ENCODE measurements around the gene FDX1. TPM values are rescaled to one million over a fixed set of nuclear protein-coding genes. Genes with fewer than 3 reads are reported as not detected.

FDX1 gene
- total RNA-seq, 1 donor, result 7.3 TPM

DNA sequence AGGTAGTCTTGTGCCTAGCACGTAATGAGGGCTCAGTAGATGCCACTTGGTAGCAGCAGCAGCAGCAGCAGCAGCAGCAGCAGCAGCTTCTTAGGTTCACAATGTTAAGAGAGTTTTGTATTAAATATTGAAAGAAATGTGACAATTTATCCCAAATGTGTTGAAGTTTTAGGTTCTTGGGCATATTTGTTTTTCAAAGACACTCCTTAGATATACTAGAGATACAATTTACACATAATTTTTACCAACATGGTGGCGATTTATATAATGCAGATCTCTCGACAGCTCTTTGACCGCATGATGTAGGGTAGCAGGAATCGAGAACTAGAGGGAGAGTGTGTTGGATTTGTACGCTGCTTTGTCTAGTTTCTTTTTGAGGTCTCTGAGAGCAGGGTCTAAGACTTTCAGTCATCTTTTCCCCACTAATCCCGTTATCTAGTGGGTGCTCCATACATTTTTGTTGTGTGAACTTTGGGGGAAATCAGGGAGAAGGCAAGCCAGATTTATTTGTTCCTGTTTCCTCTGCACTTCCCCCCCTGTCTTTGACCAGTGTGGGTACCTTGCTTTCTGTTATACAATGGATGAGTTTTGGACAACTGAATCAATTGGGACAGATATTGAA is 1.4 kb downstream of the FDX1 start:
- peak in 1 of 3 donors; percentile 49 for DNase-seq (ENCODE audit: low read depth in 2 of 3, low spot score in 2 of 3)

DNA sequence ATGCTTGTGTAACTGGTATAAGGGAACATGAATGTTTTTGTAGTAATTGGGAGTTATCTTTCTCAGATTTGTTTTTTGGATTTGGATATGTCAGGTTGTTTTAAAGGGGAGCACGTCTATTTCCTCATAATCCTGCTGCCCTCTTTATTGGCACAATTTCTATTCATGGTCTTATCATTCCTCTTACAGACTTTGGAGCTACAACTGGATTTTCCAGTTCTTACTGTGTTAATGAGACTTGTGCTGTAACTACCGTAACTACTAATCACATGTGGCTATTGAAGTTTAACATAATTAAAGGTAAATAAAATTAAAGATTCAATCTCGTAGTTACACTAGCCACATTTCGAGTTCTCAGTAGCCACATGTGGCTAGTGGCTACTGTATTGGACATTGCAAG is 1.9 kb downstream of the FDX1 start:
- no peak for DNase-seq (ENCODE audit: low read depth in 2 of 3, low spot score in 2 of 3)

- peak in 1 of 3 donors; percentile 4 for DNase-seq (ENCODE audit: low read depth in 2 of 3, low spot score in 2 of 3)
Observed at GRCh38 chr11:110432713-110433392, 3.1 kb downstream of the FDX1 start.

DNA sequence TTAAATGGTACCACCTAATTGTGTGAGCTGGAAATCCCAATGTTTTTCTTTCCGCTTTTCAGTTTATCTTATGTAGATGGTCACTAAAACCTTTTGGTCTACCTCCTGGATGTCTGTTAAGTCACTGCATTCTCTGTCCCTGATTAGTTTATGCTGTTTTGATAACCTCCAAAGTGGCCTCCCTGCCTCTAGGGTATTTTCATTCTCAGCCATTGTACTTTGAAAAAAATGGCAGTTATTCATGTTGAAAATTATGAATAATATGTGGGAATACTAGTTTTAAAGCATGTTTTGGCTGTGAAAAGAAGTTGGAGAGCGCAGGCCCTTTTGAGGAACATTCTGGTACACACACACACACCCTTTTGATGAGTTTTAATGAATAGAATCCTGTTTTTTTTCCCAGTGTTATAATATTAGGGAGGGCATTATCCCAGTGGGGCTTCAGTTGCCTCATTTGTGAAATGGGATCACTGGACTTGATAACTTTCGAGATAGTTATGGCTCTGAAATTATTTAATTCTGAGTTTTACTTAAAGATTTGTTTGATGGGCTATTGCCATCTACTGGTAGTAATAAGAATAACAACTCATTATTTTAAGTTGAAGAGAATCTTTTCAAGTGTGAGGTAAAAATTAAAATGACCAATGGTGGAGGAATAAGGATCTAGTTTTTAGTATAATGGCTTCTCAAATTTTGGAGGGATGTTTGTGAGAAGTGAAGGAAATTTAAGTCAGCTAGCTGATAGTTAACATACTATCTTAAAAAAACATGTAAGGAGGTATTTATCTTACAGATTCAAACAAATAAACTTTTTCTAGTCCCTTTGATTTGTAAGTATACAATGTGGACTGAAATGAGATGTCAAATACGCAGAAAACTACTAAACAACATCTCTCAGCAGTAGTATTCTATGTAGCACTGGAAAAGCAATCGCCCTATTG is 3.9 kb downstream of the FDX1 start:
- peak in 2 of 3 donors; percentile 22 to 61 for DNase-seq (ENCODE audit: low read depth in 2 of 3, low spot score in 2 of 3)

GRCh38 chr11:110434952-110435779 is 5.4 kb downstream of the FDX1 start:
- peak in 1 of 3 donors; percentile 6 for DNase-seq (ENCODE audit: low read depth in 2 of 3, low spot score in 2 of 3)

GRCh38 chr11:110435780-110436717 is 6.3 kb downstream of the FDX1 start:
- no peak for DNase-seq (ENCODE audit: low read depth in 2 of 3, low spot score in 2 of 3)

DNA sequence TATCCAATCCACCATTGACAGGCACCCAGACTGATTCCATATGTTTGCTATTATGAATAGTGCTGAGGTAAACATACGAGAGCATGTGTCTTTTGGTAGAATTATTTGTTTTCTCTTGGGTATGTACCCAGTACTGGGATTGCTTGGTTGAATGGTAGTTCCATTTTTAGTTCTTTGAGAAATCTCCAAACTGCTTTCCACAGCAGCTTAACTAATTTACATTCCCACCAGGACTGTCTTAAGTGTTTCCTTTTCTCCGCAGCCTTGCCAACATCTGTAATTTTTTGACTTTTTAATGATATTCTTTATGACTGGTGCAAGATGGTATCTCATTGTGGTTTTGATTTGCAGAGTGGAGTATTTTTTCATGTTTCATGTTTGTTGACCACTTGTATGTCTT is 8.3 kb downstream of the FDX1 start:
- DNase-seq (ENCODE audit: low read depth in 2 of 3, low spot score in 2 of 3), result no peak

DNA sequence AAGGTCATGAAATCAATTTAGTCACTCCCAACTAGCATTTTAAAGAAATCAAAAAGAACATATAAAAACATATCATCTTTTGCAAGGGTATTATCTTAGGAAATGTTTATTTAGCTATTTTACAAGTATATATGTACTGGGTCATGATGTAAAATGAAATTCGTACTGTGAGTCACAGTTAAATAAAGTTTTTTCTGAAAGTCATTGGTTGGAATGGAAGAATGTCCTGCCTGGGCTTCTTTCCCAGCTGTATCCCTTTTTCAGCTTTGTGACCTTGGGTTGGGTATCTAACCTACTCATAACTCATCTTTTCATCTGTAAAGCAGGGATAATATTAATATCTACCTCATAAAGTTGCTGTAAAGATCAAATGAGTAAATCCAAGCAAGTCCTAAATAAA is 15.7 kb downstream of the FDX1 start:
- no peak for DNase-seq (ENCODE audit: low read depth in 2 of 3, low spot score in 2 of 3)

DNA sequence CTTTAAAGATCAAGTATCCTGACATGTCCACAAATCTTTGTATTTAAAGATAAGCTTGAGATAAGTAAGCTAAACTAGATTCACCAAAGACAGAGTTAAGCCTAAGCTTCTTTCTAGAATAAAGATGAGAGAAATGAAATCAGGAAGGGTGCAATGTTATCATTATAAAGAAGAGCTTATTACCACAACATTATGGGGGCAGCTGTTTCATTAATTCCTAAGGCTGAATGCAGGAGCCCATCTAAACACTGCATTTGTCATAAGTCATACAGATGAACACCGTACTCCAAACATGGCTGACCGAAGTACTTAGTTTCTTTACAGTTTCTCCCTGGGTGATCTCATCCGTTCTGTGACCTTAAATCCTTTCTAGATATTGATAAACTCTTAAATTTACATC is 16.3 kb downstream of the FDX1 start:
- no peak for DNase-seq (ENCODE audit: low read depth in 2 of 3, low spot score in 2 of 3)

GRCh38 chr11:110446594-110446993 is 16.8 kb downstream of the FDX1 start:
- no peak for DNase-seq (ENCODE audit: low read depth in 2 of 3, low spot score in 2 of 3)

GRCh38 chr11:110447343-110447742 is 17.6 kb downstream of the FDX1 start:
- peak in 1 of 3 donors; percentile 35 for DNase-seq (ENCODE audit: low read depth in 2 of 3, low spot score in 2 of 3)

- DNase-seq (ENCODE audit: low read depth in 2 of 3, low spot score in 2 of 3), result peak in 1 of 3 donors; percentile 17
Observed at GRCh38 chr11:110447897-110448745, 18.4 kb downstream of the FDX1 start.

DNA sequence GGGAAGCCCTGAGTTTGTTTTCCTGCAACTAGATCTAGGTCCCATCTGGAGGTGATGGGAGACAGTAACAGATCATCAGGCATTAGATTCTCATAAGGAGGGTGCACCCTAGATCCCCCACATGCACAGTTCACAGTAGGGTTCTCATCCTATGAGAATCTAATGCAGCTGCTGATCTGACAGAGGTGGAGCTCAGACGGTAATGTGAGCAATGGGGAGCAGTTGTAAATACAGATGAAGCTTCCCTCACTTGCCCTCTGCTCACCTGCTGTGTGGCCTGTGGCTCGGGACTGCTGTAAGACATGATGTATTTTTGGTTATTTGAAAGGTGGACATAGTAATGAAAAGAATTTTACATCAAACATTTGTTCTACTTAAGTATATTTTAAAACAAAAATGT is 20.5 kb downstream of the FDX1 start:
- no peak for DNase-seq (ENCODE audit: low read depth in 2 of 3, low spot score in 2 of 3)

DNA sequence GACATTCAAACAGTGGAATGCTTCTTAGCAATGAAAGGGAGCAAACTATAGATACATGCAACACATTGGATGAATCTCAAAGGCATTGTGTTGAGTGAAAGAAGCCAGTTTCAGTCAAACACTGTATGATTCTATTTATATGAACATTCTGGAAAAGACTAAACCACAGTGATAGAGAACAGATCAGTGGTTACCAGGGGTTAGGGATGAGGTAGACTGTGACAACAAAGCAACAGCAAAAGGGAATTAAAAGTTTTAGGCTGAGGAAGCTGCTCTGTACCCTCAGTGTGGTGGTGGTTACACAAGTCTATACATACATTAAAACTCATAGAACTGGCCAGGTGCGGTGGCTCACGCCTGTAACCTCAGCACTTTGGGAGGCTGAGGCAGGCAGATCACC is 23.0 kb downstream of the FDX1 start:
- DNase-seq (ENCODE audit: low read depth in 2 of 3, low spot score in 2 of 3), result no peak

DNA sequence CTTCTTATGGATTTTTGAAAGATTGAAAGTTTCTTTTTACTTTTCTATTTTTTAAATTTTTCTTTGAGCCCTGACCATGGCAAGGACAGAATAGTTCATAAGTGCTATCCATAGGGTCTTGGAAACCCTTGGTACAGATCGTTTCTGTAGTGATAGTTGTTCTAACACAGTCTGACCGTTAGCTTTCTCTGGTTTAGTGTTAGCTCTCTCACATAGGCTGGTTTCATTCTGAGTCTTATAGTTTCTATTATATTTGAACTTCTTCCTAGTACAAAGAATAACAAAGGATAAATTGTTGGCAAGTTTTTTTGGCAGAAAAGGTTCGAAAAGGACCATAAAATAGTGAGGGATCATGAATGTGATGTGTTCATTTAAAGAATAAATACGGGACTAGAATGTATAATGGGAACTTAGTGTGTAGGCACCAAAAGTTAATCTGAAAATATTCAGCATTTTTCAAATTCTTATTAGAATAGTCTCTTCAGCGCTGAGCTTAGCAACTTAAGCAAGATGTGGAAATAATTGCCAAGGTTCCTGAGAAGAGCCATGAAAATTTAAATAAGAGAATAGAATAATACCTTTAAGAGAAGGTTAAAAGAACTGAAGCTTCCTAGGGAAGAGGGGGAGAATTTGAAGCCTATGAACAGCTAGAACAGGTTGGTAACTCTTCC is 24.1 kb downstream of the FDX1 start:
- no peak for DNase-seq (ENCODE audit: low read depth in 2 of 3, low spot score in 2 of 3)

DNA sequence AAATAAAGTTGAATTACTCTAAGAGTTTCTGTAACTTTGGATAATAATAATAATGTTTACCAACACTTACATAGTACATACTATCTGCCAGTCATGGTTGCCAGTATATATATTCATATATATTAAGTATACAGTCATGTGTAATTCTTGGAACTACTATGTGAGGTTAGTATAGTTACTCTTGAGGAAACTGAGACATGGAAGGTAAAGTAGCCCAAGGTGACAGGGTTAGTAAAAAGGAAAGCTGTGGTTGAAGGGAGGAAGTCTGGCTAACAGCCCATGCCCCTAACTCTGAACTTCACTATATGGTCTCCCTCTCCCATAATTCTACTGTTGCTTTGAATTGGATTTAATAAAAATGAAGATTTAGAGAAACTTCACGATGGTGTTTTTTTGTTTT is 24.9 kb downstream of the FDX1 start:
- no peak for DNase-seq (ENCODE audit: low read depth in 2 of 3, low spot score in 2 of 3)

DNA sequence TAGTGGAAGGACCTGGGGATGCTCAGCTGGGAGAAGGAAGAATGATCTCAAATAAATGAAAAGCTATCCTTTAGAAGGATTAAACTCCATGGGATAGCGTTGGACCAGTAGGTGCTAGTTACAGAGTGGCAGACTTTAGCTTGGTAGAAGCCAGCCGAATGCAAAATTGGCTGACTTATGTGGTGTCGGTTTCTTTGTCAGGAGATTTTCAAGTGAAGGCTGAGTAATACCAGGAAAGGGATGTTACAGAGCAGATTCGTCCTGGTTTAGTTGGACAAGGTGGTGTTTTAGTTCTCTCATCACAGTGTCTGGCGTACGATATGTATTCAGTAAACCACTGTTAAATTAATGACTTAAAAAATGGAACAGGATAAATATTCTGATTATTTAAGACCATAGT is 26.0 kb downstream of the FDX1 start:
- DNase-seq (ENCODE audit: low read depth in 2 of 3, low spot score in 2 of 3), result no peak

GRCh38 chr11:110463153-110463552 is 33.4 kb downstream of the FDX1 start:
- peak in 2 of 3 donors; percentile 30 to 62 for DNase-seq (ENCODE audit: low read depth in 2 of 3, low spot score in 2 of 3)
